CD4-positive, alpha-beta T cell (primary cell): Measurements from ENCODE around the gene KLK2. TPM values are rescaled to one million over a fixed set of nuclear protein-coding genes. Genes with fewer than 3 reads are reported as not detected.

Experiments
- ATAC-seq: fragments of 200-7000 bp; cut with Tn5 transposase; one replicate; pipeline ENCODE4 v1.10.0; 2022; ENCODE audit warnings: mild to moderate bottlenecking; ENCODE audit not compliant: poor library complexity
- CTCF ChIA-PET: fragments of 350-600 bp; sonication (Branson Sonifier 250); formaldehyde crosslinking; loops from one replicate; lab custom pipeline; 2021; ENCODE audit warnings: antibody characterized with exemption, inconsistent platforms; lab: Charles Lee
- POLR2A ChIA-PET: fragments of 350-600 bp; sonication (Branson Sonifier 250); formaldehyde crosslinking; loops from one replicate; lab custom pipeline; 2021; ENCODE audit warnings: antibody characterized with exemption, inconsistent platforms; lab: Charles Lee
- DNase-seq, 14 experiments: peaks; one replicate each; pipeline ENCODE4 v3.0.0-alpha.2; 2013 to 2020; ENCODE audit warnings: mixed read lengths in 2 of 14
- H3K27ac ChIP-seq, 2 donors: one replicate each; pipeline versions ENCODE4 v1.5.1 to v1.7.0; 2013; ENCODE audit warnings: low read length in 2 of 2, low read depth in 1 of 2, mild to moderate bottlenecking in 1 of 2
- H3K27me3 ChIP-seq, 2 experiments: 1 replicate in 1 of 2; 2 replicates in 1 of 2; pipeline versions ENCODE4 v1.6.1 to v1.7.0; 2013; ENCODE audit warnings: low read length in 2 of 2, control low read depth in 1 of 2, mild to moderate bottlenecking in 1 of 2, moderate library complexity in 1 of 2; ENCODE audit not compliant: insufficient read depth in 2 of 2, control insufficient read depth in 1 of 2
- H3K36me3 ChIP-seq: one replicate; pipeline ENCODE4 v1.6.1; 2013; ENCODE audit warnings: low read length, control low read depth; ENCODE audit not compliant: insufficient read depth
- H3K4me1 ChIP-seq: one replicate; pipeline ENCODE4 v1.6.1; 2013; ENCODE audit warnings: low read length, control low read depth; ENCODE audit not compliant: insufficient read depth
- H3K4me3 ChIP-seq: one replicate; pipeline ENCODE4 v1.5.1; 2013; ENCODE audit warnings: mild to moderate bottlenecking, low read length, moderate library complexity
- H3K9me3 ChIP-seq, 2 experiments: 1 replicate in 1 of 2; 2 replicates in 1 of 2; pipeline versions ENCODE4 v1.6.1 to v1.7.0; 2013; ENCODE audit warnings: low read length in 2 of 2, mild to moderate bottlenecking in 2 of 2, control low read depth in 1 of 2, moderate library complexity in 1 of 2; ENCODE audit not compliant: control insufficient read depth in 1 of 2, insufficient read depth in 1 of 2
- H3K27ac Mint-ChIP-seq: one replicate; pipeline ENCODE4 v1.8.0; 2020; ENCODE audit warnings: mixed read lengths
- H3K27me3 Mint-ChIP-seq: one replicate; pipeline ENCODE4 v1.8.0; 2021; ENCODE audit warnings: mixed read lengths
- H3K36me3 Mint-ChIP-seq: one replicate; pipeline ENCODE4 v1.8.0; 2021; ENCODE audit warnings: low read depth, mixed read lengths
- H3K4me1 Mint-ChIP-seq: one replicate; pipeline ENCODE4 v1.8.0; 2021; ENCODE audit warnings: low read depth, mixed read lengths
- H3K4me3 Mint-ChIP-seq: one replicate; pipeline ENCODE4 v1.8.0; 2020; ENCODE audit warnings: mild to moderate bottlenecking, mixed read lengths
- H3K9me3 Mint-ChIP-seq: one replicate; pipeline ENCODE4 v1.8.0; 2020; ENCODE audit warnings: mixed read lengths
- intact Hi-C, 2 experiments: fragments of 100-400 bp; cut with DNase I in 1 of 2; cut with micrococcal nuclease in 1 of 2; formaldehyde crosslinking; loops; one replicate each; pipeline versions ENCODE4 v1.15.1 to v1.9.0; 2023 to 2025; cut with DNase I, micrococcal nuclease
- total RNA-seq, 174 experiments: library from RNA in 2 of 174; stranded (reverse) in 2 of 174; gene quantifications; one replicate each; pipeline ENCODE4 v1.2.3 and lab custom pipeline; 2021 to 2026
- TF ChIP-seq, protein P1 (sequence below): fragments of 200-600 bp; IDR thresholded peaks from one replicate; pipeline ENCODE4 v1.8.0; 2022; ENCODE audit warnings: antibody characterized with exemption, mild to moderate bottlenecking

KLK2 gene
- total RNA-seq, 2 experiments from 2014 or later, result not detected

- ATAC-seq, result no peak
These were observed 28.8 kb upstream of the KLK2 start for GRCh38 chr19:50844296-50844935.

DNA sequence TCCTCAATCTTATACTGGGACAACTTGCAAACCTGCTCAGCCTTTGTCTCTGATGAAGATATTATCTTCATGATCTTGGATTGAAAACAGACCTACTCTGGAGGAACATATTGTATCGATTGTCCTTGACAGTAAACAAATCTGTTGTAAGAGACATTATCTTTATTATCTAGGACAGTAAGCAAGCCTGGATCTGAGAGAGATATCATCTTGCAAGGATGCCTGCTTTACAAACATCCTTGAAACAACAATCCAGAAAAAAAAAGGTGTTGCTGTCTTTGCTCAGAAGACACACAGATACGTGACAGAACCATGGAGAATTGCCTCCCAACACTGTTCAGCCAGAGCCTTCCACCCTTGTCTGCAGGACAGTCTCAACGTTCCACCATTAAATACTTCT lies 22.5 kb upstream of the KLK2 start:
- no peaks in the 10 kb centered on the region for H3K36me3 Mint-ChIP-seq
- no peak overlapping the region for H3K27ac Mint-ChIP-seq
- Histone ChIP-seq H3K9me3 (no peaks in the 10 kb centered on the region), H3K36me3 (no peaks in the 10 kb centered on the region), H3K27me3 (peaks cover 8 to 18% of the 10 kb centered on the region in 2 experiments), H3K27ac (no peak overlapping the region), H3K4me3 (no peak overlapping the region), H3K4me1 (no peaks in the 10 kb centered on the region)
- peaks cover 65% of the 10 kb centered on the region for H3K27me3 Mint-ChIP-seq
- H3K4me1 Mint-ChIP-seq, result no peaks in the 10 kb centered on the region
- no peak for ATAC-seq
- TF ChIP-seq, protein P1, sequence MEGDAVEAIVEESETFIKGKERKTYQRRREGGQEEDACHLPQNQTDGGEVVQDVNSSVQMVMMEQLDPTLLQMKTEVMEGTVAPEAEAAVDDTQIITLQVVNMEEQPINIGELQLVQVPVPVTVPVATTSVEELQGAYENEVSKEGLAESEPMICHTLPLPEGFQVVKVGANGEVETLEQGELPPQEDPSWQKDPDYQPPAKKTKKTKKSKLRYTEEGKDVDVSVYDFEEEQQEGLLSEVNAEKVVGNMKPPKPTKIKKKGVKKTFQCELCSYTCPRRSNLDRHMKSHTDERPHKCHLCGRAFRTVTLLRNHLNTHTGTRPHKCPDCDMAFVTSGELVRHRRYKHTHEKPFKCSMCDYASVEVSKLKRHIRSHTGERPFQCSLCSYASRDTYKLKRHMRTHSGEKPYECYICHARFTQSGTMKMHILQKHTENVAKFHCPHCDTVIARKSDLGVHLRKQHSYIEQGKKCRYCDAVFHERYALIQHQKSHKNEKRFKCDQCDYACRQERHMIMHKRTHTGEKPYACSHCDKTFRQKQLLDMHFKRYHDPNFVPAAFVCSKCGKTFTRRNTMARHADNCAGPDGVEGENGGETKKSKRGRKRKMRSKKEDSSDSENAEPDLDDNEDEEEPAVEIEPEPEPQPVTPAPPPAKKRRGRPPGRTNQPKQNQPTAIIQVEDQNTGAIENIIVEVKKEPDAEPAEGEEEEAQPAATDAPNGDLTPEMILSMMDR, result no peak
- H3K9me3 Mint-ChIP-seq, result no peaks in the 10 kb centered on the region
- ChIA-PET POLR2A (no interaction called here), CTCF (no interaction called here)
- no peak for DNase-seq
- intact Hi-C loops, result no loop called here
- H3K4me3 Mint-ChIP-seq, result no peak overlapping the region

More at GRCh38 chr19:50844296-50844935, 28.8 kb upstream of the KLK2 start:
- no peak overlapping the region for H3K4me3 ChIP-seq
- no peaks in the 10 kb centered on the region for H3K4me1 ChIP-seq
- Mint-ChIP-seq H3K27me3 (peaks cover 46% of the 10 kb centered on the region), H3K36me3 (no peaks in the 10 kb centered on the region), H3K4me3 (no peak overlapping the region), H3K27ac (no peak overlapping the region), H3K9me3 (peaks cover 2% of the 10 kb centered on the region), H3K4me1 (no peaks in the 10 kb centered on the region)
- DNase-seq, result no peak
- no peaks in the 10 kb centered on the region for H3K36me3 ChIP-seq
- peaks cover 0 to 8% of the 10 kb centered on the region in 2 experiments for H3K27me3 ChIP-seq
- ChIA-PET POLR2A (no interaction called here), CTCF (no interaction called here)
- TF ChIP-seq, protein P1, result no peak
- H3K27ac ChIP-seq, result no peak overlapping the region
- H3K9me3 ChIP-seq, result peaks cover 15 to 20% of the 10 kb centered on the region in 2 experiments
- intact Hi-C loops, result no loop called here

GRCh38 chr19:50851620-50852019 lies 21.6 kb upstream of the KLK2 start:
- Mint-ChIP-seq H3K27ac (no peak overlapping the region), H3K9me3 (no peaks in the 10 kb centered on the region), H3K36me3 (no peaks in the 10 kb centered on the region), H3K27me3 (peaks cover 72% of the 10 kb centered on the region), H3K4me3 (no peak overlapping the region), H3K4me1 (no peaks in the 10 kb centered on the region)
- ATAC-seq (no peak), DNase-seq (no peak)
- Histone ChIP-seq H3K36me3 (no peaks in the 10 kb centered on the region), H3K9me3 (no peaks in the 10 kb centered on the region), H3K4me3 (no peak overlapping the region), H3K27me3 (peaks cover 12 to 22% of the 10 kb centered on the region in 2 experiments), H3K27ac (no peak overlapping the region), H3K4me1 (no peaks in the 10 kb centered on the region)
- ChIA-PET CTCF (no interaction called here), POLR2A (no interaction called here)
- TF ChIP-seq, protein P1, result no peak
- intact Hi-C loops, result no loop called here
